ENCODE measurements around the gene KLRK1.
"Not testable (repeated sequence)": the region's sequence is repeated elsewhere in the genome, so short reads cannot be mapped to it uniquely, and the experiment has no call there.

- TF ChIP-seq CTCF (IDR thresholded peaks at IDR 0.05); EZH2 (IDR thresholded peaks at IDR 0.05; ENCODE audit: borderline replicate concordance, insufficient read depth, low read depth, low read length, poor library complexity, severe bottlenecking): not testable (repeated sequence)
Measured at GRCh38 chr12:10338470-10338869, 51.4 kb downstream of the KLRK1 start.
